ENCODE results near the gene ADAMTS17.

ADAMTS17 gene

DNA sequence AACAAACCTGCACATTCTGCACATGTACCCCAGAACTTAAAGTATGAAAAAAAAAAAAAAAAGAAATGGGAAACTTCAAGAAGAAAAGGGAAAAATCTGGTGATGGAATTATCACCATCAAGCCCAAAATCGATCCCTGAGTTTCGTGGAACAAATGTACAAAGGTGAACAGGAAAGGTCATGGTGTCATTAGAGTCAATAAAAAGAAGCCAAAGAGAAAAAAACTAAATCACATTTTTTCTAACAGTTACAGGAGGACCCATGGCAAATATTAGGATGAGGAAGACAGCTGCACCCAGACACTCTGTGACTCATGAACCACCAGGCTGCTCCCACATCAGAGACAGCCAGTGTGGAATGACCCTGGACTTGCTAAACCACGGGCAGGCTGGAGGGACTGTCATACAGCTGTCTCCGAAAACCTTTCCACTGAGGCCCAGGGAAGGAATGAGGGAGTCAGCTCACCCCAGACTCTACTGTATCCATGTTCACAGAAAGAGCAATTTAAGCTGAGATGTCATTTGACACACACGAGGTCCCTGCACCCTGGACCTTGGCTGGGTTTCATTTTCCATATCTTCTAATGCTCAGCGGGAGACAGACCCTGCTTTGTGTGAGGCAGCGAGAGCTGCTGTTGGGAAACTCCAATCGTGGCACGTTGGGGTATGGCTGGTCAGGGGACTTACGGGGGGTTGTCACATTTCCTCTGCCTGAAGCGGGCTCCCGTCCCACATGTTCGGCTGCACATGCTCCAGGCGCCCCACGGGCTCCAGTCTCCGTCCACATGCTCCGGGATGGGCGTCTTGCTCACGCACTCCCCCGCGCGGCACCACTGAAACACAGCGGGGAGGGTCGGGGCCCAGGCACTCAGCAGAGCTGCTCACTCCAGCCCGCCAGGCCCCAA lies 210.2 kb downstream of the ADAMTS17 start:
- in situ Hi-C loops (cut with MboI; ENCODE audit: low sequenced_read_pairs, unreplicated experiment): no loop called here
- DNase-seq (ENCODE audit: low spot score): peak; percentile 56
- peak; percentile 25 for TF ChIP-seq CTCF (IDR thresholded peaks at IDR 0.05; ENCODE audit: borderline replicate concordance, control extremely low read depth, extremely low read depth, insufficient read depth, missing control alignments)

DNA sequence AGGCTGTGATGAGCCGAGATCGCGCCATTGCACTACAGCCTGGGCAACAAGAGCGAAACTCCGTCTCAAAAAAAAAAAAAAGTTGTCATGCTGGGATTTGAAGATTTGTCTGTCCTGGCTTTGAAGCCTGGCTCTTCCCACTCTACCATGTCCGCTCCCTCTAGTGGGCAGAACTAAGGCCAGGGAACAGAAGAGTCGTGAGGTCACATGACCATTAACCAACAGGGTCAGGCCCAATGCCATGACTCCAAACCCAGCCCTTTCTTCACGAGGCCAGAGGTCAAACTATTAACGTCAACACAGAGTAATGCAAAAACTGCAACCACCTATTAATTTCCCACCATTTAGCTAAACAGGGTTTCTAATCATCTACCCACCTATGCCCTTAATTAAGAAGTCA lies 212.1 kb downstream of the ADAMTS17 start:
- DNase-seq (ENCODE audit: low spot score): no peak
- in situ Hi-C loops (cut with MboI; ENCODE audit: low sequenced_read_pairs, unreplicated experiment): no loop called here
- no peak for TF ChIP-seq CTCF (IDR thresholded peaks at IDR 0.05; ENCODE audit: borderline replicate concordance, control extremely low read depth, extremely low read depth, insufficient read depth, missing control alignments)

DNA sequence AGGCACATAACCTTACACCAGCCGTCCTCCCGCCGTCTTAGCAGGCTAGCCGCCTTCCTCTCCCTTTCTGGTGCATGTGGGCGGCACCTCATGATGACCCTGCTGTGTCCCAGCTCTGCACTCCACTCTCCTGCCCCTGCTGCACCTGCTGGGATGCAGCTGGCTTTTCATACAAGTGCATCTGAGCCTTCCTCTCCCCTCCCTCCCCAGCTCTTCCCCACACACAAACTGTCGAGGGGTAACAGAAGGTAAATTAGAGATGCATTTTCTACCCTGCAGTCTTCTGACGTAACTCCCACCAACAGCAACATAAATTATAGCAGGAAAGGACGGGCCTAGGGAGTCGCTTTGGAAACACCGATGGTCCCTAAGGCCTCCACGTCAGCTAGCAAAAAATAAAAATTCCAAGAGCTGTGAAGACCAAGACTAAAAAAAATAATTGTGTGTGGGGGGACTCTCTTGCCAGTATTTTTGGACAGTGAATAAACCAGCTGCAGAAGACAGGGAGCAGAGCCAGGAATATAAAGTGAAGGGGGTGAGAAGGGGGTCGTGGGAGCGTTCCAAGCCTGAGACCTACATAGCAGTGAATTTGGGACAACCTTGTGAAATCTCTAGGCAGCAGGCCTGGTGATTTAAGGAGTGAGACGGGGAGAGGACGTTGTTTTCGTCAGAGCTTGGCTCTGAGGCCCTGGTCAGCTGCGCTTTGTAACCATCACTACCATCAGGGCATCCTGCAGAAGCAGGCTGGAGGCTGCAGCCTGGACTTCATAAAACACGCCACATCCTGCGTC lies 216.2 kb downstream of the ADAMTS17 start:
- no peak for DNase-seq (ENCODE audit: low spot score)
- in situ Hi-C loops (cut with MboI; ENCODE audit: low sequenced_read_pairs, unreplicated experiment): no loop called here
- no peak for TF ChIP-seq CTCF (IDR thresholded peaks at IDR 0.05; ENCODE audit: borderline replicate concordance, control extremely low read depth, extremely low read depth, insufficient read depth, missing control alignments)

DNA sequence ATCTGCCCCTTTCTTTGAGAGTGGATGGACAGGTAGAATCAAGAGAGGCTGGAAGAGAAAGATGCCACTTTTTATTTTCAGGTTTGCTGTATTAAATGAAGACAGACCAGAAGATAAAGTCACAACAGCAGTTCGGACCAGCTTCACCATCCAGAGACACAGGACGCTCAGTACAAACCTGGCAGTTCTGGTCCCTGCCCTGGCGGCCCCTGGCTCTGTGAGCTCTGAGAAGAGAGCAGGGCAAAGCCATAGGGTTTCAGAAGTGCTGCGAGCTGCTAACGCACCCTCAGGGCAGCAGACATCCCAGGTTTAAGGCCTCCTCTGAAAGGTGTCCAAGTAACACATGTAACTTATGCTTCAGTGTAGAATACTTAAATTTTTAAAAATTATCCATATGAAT lies 216.8 kb downstream of the ADAMTS17 start:
- no peak for TF ChIP-seq CTCF (IDR thresholded peaks at IDR 0.05; ENCODE audit: borderline replicate concordance, control extremely low read depth, extremely low read depth, insufficient read depth, missing control alignments)
- no peak for DNase-seq (ENCODE audit: low spot score)
- in situ Hi-C loops (cut with MboI; ENCODE audit: low sequenced_read_pairs, unreplicated experiment): no loop called here

GRCh38 chr15:100124361-100124760 lies 217.4 kb downstream of the ADAMTS17 start:
- no peak for DNase-seq (ENCODE audit: low spot score)
- no peak for TF ChIP-seq CTCF (IDR thresholded peaks at IDR 0.05; ENCODE audit: borderline replicate concordance, control extremely low read depth, extremely low read depth, insufficient read depth, missing control alignments)
- in situ Hi-C loops (cut with MboI; ENCODE audit: low sequenced_read_pairs, unreplicated experiment): no loop called here

- no peak for TF ChIP-seq CTCF (IDR thresholded peaks at IDR 0.05; ENCODE audit: borderline replicate concordance, control extremely low read depth, extremely low read depth, insufficient read depth, missing control alignments)
- in situ Hi-C loops (cut with MboI; ENCODE audit: low sequenced_read_pairs, unreplicated experiment): no loop called here
- DNase-seq (ENCODE audit: low spot score): no peak
Measured at GRCh38 chr15:100123611-100124010, 218.2 kb downstream of the ADAMTS17 start.

All from GM13976 (cell line).